ENCODE results near the gene ELL.

ELL gene

DNA sequence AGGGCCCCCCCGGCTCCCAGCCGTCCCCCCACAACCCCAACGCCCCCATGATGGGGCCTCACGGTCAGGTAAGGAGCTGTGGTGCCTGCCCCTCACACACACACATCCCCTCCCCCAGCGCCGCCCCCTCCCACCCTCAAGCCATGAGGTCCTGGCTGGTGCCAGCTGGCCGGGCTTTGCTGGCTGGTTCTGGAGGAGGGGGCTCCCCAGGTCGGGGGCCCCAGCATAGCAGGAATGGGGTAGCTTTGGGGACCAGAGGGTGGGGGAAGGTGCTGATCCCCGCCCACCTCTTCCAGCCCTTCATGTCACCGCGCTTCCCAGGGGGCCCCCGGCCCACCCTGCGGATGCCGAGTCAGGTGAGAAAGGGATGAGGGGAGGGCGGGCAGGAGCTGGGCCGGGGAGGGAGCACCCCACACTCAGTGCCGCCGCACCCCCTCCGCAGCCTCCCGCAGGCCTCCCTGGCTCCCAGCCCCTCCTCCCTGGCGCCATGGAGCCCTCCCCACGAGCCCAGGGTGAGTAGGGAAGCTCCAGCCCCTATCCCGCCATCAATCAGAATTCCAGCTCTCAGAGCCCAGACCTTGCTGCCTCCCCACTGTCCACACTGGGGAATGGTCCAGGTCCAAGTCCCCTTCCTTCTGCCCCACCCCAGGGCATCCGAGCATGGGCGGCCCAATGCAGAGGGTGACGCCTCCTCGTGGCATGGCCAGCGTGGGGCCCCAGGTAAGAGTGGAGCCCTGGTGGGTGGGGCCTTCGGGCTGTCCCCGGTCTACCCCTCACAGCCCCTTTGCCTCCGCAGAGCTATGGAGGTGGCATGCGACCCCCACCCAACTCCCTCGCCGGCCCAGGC, 90.3 kb downstream of the ELL start:
- DNase-seq: no peak

GRCh38 chr19:18430417-18431144, 91.3 kb downstream of the ELL start:
- no peak for DNase-seq

- DNase-seq: no peak
Observed at GRCh38 chr19:18429717-18430416, 92.0 kb downstream of the ELL start.

- no peak for DNase-seq
Observed at GRCh38 chr19:18428787-18429674, 92.8 kb downstream of the ELL start.

GRCh38 chr19:18428173-18428786, 93.6 kb downstream of the ELL start:
- DNase-seq: no peak

- DNase-seq: no peak
Observed at GRCh38 chr19:18427743-18428113, 94.1 kb downstream of the ELL start.

DNA sequence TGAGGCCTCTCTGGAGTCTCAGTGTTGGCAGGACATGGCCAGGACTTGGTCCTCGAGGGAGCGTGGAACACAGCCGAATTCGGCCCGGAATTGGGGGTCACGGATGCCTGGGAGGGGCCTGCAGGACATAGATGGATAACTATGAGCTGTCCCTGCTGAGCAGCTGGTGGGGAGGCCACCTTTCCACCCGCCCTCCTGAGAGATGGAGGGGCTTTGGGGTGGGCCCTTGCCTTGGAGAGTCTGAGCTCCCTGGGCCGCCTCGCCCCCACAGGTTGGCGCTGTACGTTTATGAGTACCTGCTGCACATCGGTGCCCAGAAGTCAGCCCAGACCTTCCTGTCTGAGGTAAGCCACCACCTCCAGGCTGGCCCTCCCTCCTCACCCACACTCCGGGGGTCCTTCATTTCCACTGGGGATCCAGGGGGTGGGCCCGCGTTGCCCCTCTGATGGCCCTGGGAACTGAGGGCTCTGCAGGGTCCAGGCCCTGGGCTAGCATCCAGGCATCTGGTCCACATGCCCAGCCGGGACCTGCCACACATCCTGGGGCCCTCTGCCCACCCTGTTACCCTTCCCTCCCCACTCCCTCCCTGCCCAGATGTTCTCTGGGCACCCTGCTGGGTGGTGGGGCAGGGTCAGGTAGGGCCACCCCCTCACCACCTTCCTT, 94.7 kb downstream of the ELL start:
- DNase-seq: no peak

GRCh38 chr19:18426416-18426767, 95.5 kb downstream of the ELL start:
- DNase-seq: no peak

DNA sequence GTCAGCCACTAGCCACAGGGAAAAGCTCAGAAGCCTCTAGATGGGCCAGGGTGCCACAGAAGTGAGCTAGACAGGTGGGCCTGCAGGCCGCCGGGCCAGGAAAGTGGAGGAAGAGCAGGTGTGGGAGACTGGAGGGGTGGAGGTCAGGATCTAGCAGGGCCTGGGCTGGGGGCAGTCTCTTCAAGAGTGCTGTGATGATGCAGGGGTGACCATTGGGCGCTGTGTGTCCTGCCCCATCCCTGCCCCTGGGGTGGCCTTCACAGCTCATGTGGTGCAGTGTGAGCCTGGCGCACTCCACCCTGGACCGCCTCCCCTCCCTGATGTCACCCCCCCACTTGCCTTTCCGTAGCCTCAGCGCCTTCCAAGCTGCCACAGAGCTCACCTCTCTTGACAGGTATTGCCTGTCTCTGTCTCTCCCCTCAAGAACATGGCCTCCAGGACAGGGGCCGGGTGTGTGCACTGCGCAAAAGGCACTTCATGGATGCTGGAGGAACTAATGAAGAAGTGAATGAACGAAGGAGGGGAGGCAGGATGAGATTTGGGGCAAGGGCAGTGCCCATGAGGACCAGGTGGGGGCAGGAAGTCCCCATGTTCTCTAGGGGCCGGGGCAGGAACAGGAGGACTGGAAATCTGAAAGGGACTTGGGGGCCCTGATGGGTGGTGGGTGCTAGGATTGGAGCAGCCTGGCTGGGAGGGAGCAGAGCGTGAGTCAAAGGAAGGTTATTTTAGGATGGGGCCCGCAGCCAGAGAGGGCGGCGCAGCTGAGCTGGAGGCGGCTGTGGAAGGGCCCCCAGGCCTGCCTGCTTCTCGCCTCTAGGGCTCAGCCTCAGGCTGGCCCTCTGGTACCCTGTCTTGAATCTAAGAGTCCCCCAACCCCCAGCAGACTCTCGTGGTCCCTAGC, 96.1 kb downstream of the ELL start:
- DNase-seq: no peak

DNA sequence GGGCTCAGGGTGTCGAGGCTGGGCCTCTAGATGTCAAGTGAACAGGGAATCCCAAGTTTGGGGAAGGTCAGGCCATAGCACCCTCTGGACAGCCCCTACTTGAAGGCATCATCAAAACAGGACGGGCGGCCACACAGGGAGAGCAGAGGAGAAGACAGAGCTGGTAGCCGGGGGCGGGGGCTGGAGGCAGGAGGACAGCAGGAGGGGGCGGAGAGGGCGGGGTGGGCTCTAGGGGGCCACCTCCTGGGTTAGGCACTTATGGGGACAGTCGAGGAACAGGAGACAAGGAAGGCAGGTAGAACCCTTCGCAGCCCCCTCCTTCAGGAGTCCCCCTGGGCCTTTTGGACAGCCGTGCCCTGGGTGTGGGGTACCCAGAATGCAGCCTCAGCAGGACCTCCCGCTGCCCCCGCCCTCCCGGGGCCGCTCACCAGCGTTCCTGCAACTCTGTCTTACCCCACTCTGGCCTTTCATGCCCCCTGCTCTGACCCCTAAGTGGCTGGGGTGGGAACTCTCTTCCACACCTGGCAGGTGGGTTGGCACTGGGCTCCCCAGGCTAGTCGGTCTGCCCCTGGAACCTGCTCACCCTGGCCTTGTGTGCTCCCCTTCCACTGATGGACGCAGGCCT, 96.9 kb downstream of the ELL start:
- DNase-seq: no peak

- no peak for DNase-seq
Observed at GRCh38 chr19:18424122-18424889, 97.6 kb downstream of the ELL start.

DNA sequence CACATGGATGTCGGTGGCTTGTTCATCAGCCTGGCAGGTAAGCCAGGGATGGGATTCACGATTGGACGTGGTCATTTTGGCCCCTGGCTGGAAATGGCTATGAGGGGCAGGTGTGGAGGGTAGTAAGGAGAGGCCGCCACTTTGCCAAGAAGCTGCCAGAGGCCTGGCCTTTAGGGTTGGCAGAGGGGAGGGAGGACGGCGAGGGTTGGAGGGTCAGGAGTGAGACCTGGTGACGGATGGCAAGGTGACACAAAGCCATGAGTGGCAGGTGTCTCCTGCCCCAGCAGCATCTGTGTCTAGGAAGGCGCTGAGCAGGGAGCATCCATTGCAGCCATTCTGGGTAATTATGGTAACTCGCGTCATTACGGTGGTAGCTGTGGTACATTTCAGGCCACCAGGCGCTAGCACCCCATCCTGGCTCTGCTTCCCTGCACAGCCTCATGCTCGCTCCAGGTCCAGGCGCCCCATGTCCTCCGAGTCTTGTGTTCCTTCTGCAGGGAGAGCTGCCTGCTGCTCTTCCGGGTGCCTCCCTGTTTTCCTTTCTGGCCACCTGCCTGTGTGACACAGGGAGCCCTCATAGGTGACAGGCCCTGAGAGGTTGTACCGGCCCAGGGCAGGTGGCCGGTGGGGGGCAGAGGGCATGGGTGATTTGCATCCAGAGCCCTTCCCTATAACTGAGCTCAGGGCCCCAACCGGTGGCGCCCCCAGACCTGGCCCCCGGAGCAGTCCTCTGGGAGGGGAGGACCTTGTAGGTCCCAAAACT, 98.4 kb downstream of the ELL start:
- no peak for DNase-seq

- no peak for DNase-seq
Observed at GRCh38 chr19:18422530-18423191, 99.2 kb downstream of the ELL start.

GRCh38 chr19:18421371-18421959, 100.4 kb downstream of the ELL start:
- no peak for DNase-seq

DNA sequence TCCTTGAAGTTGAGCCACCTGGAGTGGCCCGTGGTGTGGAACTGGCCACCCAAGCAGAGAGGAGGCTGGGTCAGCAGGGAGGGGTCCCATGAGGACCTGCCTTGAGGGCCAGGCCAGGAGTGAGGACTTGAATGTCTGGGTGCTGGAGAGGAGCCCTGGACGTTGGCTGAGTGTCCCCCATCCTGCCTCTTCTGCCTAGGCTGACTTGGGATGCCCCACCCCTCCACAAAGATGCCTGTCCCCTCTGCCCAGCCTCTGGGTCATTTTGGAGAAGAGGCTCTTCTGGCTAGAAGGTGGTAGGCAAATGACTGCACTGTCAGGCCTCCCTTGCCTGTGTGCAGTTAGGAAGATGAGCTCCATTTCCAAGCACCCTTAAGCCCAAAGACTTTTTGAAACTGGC, 100.9 kb downstream of the ELL start:
- DNase-seq: no peak

DNA sequence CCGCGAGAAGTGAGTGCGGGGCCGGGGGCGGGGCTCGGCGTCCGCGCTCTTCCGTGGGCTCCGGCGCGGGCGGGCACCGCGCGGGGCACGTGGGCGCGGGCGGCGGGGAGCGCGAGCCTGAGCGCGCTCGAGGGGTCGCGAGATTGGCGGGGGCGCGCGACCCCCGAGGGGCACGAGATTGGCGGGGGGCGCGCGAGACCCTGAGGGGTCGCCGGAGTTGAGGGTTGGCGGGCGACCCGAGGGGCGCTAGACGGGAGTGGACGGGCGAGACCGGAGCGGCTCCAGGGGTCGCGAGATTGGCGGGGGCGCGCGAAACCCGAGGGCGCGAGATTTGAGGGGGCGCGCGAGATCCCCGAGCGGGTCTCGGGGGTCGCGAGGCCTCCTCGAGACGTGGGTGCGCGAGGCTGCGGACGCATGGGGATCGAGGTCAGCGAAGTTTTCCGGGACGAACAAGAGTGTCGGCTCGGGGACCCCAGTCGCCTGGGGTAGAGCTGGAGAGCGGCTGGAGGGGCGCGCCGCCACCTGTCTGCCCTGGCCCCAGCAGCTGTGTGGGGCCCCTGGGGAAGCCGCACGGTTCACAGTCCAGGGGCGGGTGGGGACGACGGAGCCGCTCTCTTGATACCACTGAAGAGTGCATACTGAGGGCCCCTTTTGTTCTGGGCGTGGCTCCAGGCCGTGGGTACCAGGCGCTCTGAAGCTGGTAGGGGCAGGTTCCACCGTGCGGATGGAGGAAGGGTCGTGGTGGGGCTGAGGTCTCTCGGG, 102.0 kb downstream of the ELL start:
- DNase-seq: no peak

DNA sequence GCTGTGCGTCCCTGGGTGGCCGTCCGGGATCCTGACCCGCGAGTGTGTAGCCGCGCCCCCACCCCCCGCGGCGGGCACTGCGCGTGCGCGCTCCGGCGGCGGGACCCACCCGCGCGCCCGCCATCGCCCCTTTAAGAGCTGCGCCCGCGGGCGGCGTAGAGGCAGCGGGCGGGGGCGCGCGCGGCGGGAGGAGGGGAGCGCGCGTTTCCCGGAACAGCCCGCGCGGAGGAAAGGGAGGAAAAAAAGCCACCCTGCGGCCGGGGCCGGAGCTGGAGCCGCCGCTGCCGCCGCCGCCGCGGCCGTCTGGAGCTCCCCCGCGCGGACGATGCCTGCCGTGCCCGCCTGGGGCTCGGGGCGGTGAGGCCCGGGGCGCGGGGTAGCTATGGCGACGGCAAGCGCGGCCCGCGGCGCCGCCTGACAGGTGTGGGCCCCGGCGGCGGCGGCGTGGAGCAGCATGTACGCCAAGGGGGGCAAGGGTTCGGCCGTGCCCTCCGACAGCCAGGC, 102.6 kb downstream of the ELL start, which contains the start of gene SSBP4:
Gene SSBP4 (plus strand): TSS at position 204 of the 504 bp plus-strand sequence. CDS start 251 bp downstream, at position 455.
- DNase-seq: peak; percentile 67
